Fibroblast of peridontal ligament (primary cell): Measurements from ENCODE around the gene TOX2.

Experiments used
- DNase-seq: peaks from one replicate; pipeline ENCODE4 v3.0.0-alpha.2; 2010; ENCODE audit errors: extremely low read depth

The TOX2 gene

GRCh38 chr20:43975096-43975768, 60.6 kb downstream of the TOX2 start:
- peak; percentile 90 for DNase-seq

GRCh38 chr20:43976547-43976946, 61.9 kb downstream of the TOX2 start:
- DNase-seq = no peak

GRCh38 chr20:43977252-43977651, 62.6 kb downstream of the TOX2 start:
- DNase-seq = no peak

- DNase-seq = no peak
These were observed 63.3 kb downstream of the TOX2 start for GRCh38 chr20:43977962-43978361.

GRCh38 chr20:43979576-43980105, 65.0 kb downstream of the TOX2 start:
- DNase-seq = no peak

- DNase-seq = no peak
These were observed 66.9 kb downstream of the TOX2 start for GRCh38 chr20:43981540-43981939.

DNA sequence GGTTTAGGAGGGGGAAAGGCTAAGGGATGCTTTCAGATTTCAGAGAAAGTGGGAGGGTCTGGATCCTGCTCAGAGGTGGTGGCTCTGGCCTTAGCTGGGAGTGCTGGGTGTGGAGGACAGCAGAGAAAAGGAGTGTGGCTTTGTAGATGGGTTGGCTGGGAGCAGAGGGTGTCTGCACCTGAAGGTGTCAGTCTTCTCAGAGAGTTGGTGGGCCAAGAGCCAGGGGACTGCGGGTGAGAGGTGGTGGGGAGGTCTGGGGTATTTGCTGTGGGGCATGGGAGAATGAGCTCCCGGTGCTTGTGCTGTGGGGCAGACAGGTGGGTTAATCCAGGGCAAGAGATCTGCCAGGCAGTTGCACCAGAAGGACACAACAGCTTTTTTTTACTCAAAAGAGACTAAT, 67.4 kb downstream of the TOX2 start:
- DNase-seq = no peak

- DNase-seq = no peak
These were observed 68.2 kb downstream of the TOX2 start for GRCh38 chr20:43982886-43983285.

- DNase-seq = no peak
These were observed 68.7 kb downstream of the TOX2 start for GRCh38 chr20:43983359-43983758.

GRCh38 chr20:43983904-43984361, 69.3 kb downstream of the TOX2 start:
- no peak for DNase-seq

DNA sequence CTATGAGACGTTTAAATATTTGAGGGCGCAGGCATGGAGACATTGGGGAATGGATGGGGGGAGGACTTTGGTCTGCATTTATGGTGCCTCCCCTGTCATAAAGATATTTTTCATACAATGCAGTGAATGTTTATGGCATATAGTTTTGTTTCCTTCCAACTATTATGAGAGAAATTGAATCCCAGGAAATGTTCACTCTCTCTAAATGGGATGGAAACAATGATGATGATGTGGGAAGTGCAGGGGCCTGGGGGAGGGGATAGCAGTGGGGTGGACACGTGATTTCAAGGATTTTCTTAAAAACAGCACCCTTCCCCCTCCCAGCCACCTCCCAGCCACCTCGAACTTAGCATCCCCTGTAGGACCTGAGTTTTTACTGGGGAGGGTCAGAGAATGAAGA, 69.9 kb downstream of the TOX2 start:
- DNase-seq = no peak

- DNase-seq = no peak
These were observed 70.5 kb downstream of the TOX2 start for GRCh38 chr20:43985121-43985520.

DNA sequence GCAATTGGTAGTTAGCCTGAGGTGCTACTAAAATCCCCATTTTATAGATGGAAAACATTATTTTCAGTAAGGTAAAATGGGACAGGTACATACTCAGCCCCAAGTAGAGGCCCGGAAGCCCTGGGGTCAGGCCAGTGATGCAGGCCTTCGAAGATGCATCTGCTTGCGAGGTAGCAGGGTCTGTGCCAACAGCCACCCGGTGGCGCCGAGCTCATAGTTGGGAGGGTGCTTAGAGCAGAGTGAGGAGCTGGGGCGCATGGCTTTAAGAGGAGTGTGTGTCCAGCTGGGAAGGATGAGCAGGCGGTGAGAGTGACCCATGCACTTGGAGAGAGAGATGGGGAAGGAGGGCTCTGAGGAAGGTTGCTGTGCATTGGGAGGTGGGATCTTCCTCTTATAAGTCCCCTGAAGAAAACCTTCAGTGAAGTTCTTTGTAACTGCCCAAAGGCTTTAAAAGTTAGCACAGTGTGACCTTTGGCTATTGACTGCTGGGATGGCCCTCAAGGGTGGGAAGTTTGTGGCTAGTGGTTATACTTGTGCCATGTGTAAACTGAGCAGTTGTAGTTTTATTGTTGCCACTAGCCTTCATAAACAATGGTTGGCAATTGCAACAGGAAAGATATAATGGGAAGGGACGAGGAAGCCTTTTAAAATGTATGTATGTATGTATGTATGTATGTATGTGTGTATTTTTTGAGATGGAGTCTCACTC, 71.1 kb downstream of the TOX2 start:
- DNase-seq = no peak

GRCh38 chr20:43987018-43987417, 72.4 kb downstream of the TOX2 start:
- DNase-seq = no peak

GRCh38 chr20:43987531-43987930, 72.9 kb downstream of the TOX2 start:
- no peak for DNase-seq

DNA sequence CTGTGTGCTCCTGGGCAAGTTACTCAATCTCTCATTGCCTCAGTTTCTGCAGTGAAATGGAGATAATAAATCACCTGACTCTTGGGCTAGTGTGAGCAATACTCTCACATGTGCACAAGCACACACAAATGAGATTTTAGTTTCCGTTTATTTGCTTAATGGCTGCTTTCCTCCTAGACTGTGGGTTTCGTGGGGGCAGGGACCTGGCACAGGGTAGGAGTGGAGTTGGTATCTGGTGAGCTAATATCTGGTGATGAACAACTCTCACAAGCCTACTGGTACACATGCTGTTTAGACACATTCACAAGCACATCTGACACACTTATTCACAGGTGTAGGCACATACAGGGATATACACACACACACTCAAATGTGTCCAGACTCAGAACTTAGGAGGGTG, 73.8 kb downstream of the TOX2 start:
- peak; percentile 16 for DNase-seq

DNA sequence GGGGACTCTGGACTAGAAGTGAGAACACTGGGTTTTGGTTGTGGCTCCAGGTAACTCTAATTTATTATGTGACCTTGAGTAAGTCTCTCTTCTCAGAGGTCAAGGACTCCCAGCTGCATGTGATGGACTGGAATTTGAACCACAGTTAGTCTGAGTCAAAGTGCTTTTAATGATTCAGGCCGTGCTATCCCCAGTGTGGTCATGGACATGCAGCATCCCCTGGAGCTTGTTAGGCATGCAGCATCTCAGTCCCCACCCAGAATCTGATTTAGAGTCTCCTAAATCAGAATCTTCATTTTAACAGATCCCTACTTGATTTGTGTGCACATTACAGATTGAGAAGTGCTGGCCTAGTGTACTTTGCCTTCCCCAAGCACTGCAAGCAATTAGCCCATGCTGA, 74.2 kb downstream of the TOX2 start:
- DNase-seq = peak; percentile 61

- DNase-seq = no peak
These were observed 76.6 kb downstream of the TOX2 start for GRCh38 chr20:43991261-43991660.

DNA sequence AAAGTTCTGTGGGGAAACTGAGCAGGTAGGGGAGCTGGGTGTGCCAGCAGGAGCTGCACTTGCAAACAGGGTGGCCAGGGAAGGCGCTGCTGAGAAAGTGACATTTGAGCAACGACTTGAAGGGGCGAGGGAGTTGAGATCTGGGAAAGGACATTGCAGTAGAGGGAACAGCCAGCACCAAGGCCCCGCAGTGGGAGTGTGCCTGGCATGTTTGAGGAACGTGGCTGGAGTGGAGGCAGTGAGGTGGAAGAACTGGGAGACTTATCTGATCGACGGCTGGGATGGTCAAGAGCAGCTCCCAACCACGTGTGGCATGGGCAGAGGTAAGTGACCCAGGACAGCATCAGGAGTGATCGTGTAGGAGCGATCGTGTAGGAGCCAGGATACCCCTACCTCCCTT, 77.3 kb downstream of the TOX2 start:
- DNase-seq = no peak

DNA sequence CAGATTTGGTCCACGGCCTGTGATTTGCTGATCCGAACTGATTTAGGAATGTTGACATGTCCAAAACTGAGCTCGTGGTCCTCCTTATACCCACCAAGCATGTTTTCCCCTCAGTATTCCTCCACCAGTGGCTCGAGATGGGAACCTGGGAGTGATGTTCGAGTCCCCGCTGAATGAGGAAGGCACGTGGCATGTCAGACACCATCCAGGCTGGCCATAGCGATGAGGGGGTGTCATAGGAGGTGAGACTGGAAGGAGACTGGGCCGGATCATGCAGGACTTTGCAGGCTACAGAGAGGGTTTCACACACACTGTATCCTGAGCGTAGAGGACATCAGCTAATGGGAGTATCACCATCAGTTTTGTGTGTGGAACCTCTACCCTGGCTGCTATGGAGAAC, 78.2 kb downstream of the TOX2 start:
- DNase-seq = no peak

GRCh38 chr20:43993560-43993959, 78.9 kb downstream of the TOX2 start:
- peak; percentile 25 for DNase-seq

DNA sequence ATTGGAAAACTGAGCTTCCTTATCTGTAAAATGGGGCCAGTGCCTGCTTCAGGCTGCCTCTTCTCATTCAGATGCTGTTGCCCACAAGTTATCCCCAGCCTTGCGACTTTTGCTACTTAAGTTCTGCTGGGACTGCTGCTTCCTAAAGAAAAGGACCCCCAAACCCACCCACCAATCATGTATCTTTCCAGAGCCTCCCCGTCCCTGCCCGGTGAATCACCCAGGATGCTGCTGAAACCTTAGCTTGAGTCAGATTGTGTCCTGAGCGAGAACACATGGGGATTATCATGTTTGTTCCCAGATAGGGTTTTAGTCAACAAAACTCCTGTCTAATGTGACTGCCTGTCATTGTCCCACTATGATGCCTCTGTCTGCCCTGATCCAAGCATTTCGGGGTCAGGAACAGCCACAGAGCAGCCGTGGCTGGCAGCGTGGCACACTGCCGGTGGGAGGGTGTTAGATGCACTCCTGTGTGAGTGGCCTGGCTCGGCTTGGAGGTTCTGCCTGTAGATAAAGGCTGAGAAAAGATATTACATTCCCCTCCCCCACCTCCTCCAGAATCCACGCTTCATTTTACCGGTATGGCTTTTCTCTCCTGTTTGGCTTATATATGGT, 79.9 kb downstream of the TOX2 start:
- DNase-seq = no peak

DNA sequence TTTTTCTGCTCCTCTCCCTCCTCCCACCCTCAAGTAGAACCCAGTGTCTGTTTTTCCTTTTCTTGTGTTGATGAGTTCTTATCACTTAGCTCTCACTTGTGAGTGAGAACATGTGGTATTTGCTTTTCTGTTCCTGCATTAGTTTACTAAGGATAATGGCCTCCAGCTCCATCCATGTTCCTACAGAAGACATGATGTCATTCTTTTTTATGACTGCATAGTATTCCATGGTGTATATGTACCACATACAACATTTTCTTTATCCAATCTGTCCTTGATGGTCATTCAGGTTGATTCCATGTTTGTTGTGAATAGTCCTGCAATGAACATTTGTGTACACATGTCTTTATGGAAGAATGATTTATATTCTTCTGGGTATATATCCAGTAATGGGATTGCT, 81.0 kb downstream of the TOX2 start:
- DNase-seq = no peak
